ENCODE measurements around the gene TMEM170B.
A peak's percentile ranks its signal among the peaks of the same experiment; 100 is the strongest.

Gene TMEM170B

GRCh38 chr6:11537229-11538051 is at the start of gene TMEM170B:
TMEM170B (plus strand) TSS chr6:11537749; CDS start chr6:11538278, 529 bp downstream.
- H3K27ac ChIP-seq (ENCODE audit: low read depth, low read length): peak within 1 kb of the TSS; percentile 43
- H3K4me2 ChIP-seq (ENCODE audit: low read length): peak within 1 kb of the TSS; percentile 83
- H3K36me3 ChIP-seq (ENCODE audit: control insufficient read depth, low read length): no peaks in the 10 kb centered on the region
- H3K27me3 ChIP-seq (ENCODE audit: control insufficient read depth, low read length): no peaks in the 10 kb centered on the region
- H3K9me3 ChIP-seq (ENCODE audit: control insufficient read depth, insufficient read depth, low read length): no peaks in the 10 kb centered on the region
- 0 out of 2 replicates have a peak, but pooled peaks cover 5% of the 10 kb centered on the region for H3F3A ChIP-seq (ENCODE audit: control insufficient read depth, insufficient read depth)
- peaks cover 39% of the 10 kb centered on the region for H3K79me2 ChIP-seq (ENCODE audit: control insufficient read depth, low read length)
- TF ChIP-seq CTCF (IDR thresholded peaks at IDR 0.05; ENCODE audit: low read depth, low read length, poor library complexity, severe bottlenecking) (no peak), EZH2phosphoT487 (IDR thresholded peaks at IDR 0.05; ENCODE audit: borderline replicate concordance, low read length) (no peak)
- no peaks in the 10 kb centered on the region for H3K9me2 ChIP-seq (replicated peaks; ENCODE audit: control insufficient read depth, low read length)
- H3K4me1 ChIP-seq (ENCODE audit: control insufficient read depth, low read length): peaks cover 26% of the 10 kb centered on the region
- H3K4me3 ChIP-seq (ENCODE audit: low read length): peak within 1 kb of the TSS; percentile 89
- no peaks in the 10 kb centered on the region for H4K20me1 ChIP-seq (ENCODE audit: control insufficient read depth, insufficient read depth, low read depth, low read length)

DNA sequence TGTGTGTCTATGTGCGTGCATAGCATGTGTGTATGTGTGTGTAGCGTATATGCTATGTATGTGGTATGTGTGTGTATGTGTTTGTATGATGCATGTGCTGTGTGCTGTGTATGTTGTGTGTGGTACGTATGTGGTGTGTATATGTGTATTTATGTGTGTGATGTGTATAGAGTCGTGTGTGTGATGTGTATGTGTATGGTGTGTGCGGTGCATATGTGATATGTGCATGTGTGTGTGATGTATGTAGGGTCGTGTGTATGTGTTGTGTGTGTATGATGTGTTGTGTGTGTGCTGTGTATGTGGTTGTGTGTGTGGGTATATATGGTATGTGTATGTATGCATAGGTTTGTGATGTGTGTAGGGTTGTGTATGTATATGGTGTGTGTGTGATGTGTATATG is 46.6 kb upstream of the TMEM170B start:
- Histone ChIP-seq H3K9me2 (replicated peaks; ENCODE audit: control insufficient read depth, low read length) (no peaks in the 10 kb centered on the region), H4K20me1 (ENCODE audit: control insufficient read depth, insufficient read depth, low read depth, low read length) (no peaks in the 10 kb centered on the region)
- TF ChIP-seq CTCF (IDR thresholded peaks at IDR 0.05; ENCODE audit: low read depth, low read length, poor library complexity, severe bottlenecking) (no peak), EZH2phosphoT487 (IDR thresholded peaks at IDR 0.05; ENCODE audit: borderline replicate concordance, low read length) (no peak)

DNA sequence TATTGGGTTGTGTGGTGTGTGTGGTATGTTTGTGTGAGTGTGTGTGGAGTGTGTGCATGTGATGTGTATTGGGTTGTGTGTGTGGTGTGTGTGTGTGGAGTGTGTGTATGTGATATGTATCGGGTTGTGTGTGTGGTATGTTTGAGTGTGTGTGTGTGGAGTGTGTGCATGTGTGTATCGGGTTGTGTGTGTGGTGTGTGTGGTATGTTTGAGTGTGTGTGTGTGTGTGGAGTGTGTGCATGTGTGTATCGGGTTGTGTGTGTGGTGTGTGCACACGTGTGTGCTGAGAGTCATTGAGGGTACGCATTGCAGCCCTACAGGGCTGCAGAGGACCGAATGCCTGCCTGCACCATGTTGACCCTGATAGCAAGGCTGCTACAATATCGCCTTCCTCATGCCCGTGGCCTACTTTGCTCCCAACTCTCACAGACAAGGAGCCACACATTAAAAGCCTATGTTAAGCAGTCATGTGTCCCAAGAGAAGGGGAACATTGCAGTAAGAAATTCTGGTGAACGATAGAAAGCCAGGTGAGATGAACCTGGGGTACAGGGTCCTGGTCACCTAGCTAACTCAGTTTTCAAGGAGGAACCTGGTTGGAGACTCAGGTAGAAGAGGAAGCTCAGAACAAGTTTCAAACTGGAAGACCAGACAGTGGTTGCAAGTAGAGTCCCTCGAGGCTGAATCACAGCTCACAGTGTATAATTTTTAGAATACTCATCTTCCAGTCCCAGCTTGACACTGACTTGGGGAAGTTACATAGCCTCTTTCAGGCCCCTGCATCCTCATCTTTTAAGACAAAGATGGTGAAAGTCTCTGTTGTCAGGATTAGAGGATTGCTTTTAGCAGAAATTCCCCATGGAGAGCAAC is 45.7 kb upstream of the TMEM170B start:
- Histone ChIP-seq H3K27me3 (ENCODE audit: control insufficient read depth, low read length) (no peaks in the 10 kb centered on the region), H3K9me2 (replicated peaks; ENCODE audit: control insufficient read depth, low read length) (no peaks in the 10 kb centered on the region), H3K27ac (ENCODE audit: low read depth, low read length) (peak overlapping the region; percentile 34)

More for the DNA sequence above, 46.6 kb upstream of the TMEM170B start:
- no peaks in the 10 kb centered on the region for H3K36me3 ChIP-seq (ENCODE audit: control insufficient read depth, low read length)
- H3K27me3 ChIP-seq (ENCODE audit: control insufficient read depth, low read length): no peaks in the 10 kb centered on the region
- no peak overlapping the region for H3K4me2 ChIP-seq (ENCODE audit: low read length)
- H3K4me1 ChIP-seq (ENCODE audit: control insufficient read depth, low read length): peaks cover 46% of the 10 kb centered on the region
- no peaks in the 10 kb centered on the region for H3K79me2 ChIP-seq (ENCODE audit: control insufficient read depth, low read length)
- H3K4me3 ChIP-seq (ENCODE audit: low read length): no peak overlapping the region
- no peaks in the 10 kb centered on the region for H3K9me3 ChIP-seq (ENCODE audit: control insufficient read depth, insufficient read depth, low read length)
- no peak overlapping the region for H3K27ac ChIP-seq (ENCODE audit: low read depth, low read length)
- no peaks in the 10 kb centered on the region; the same call in 1 of the 2 replicates for H3F3A ChIP-seq (ENCODE audit: control insufficient read depth, insufficient read depth)

More for the DNA sequence above, 45.7 kb upstream of the TMEM170B start:
- H3K79me2 ChIP-seq (ENCODE audit: control insufficient read depth, low read length): no peaks in the 10 kb centered on the region
- no peaks in the 10 kb centered on the region for H4K20me1 ChIP-seq (ENCODE audit: control insufficient read depth, insufficient read depth, low read depth, low read length)
- peaks cover 52% of the 10 kb centered on the region for H3K4me1 ChIP-seq (ENCODE audit: control insufficient read depth, low read length)
- no peaks in the 10 kb centered on the region for H3K9me3 ChIP-seq (ENCODE audit: control insufficient read depth, insufficient read depth, low read length)
- no peaks in the 10 kb centered on the region; the same call in 1 of the 2 replicates for H3F3A ChIP-seq (ENCODE audit: control insufficient read depth, insufficient read depth)
- peak overlapping the region; percentile 39 for H3K4me2 ChIP-seq (ENCODE audit: low read length)
- no peaks in the 10 kb centered on the region for H3K36me3 ChIP-seq (ENCODE audit: control insufficient read depth, low read length)
- TF ChIP-seq EZH2phosphoT487 (IDR thresholded peaks at IDR 0.05; ENCODE audit: borderline replicate concordance, low read length): no peak
- no peak for TF ChIP-seq CTCF (IDR thresholded peaks at IDR 0.05; ENCODE audit: low read depth, low read length, poor library complexity, severe bottlenecking)
- peak overlapping the region; percentile 8; the same call in 1 of the 2 replicates for H3K4me3 ChIP-seq (ENCODE audit: low read length)

Data from DOHH2 (cell line).